GM12865 (cell line): Measurements from ENCODE around the gene ACTRT3.

ENCODE experiments used
- DNase-seq: peaks from one replicate; pipeline ENCODE4 v3.0.0; 2010; ENCODE audit warnings: low read depth
- H3K4me3 ChIP-seq: 2 replicates; pipeline ENCODE4 v1.5.1; 2011; ENCODE audit warnings: mild to moderate bottlenecking, low read depth, low read length, control low read depth
- TF ChIP-seq, protein P1 (sequence below): IDR thresholded peaks from 2 replicates; pipeline ENCODE4 v1.5.1; 2011; ENCODE audit warnings: low read length, control low read depth, low read depth, inconsistent platforms; ENCODE audit not compliant: insufficient read depth; ENCODE audit errors: missing control alignments

The ACTRT3 gene

DNA sequence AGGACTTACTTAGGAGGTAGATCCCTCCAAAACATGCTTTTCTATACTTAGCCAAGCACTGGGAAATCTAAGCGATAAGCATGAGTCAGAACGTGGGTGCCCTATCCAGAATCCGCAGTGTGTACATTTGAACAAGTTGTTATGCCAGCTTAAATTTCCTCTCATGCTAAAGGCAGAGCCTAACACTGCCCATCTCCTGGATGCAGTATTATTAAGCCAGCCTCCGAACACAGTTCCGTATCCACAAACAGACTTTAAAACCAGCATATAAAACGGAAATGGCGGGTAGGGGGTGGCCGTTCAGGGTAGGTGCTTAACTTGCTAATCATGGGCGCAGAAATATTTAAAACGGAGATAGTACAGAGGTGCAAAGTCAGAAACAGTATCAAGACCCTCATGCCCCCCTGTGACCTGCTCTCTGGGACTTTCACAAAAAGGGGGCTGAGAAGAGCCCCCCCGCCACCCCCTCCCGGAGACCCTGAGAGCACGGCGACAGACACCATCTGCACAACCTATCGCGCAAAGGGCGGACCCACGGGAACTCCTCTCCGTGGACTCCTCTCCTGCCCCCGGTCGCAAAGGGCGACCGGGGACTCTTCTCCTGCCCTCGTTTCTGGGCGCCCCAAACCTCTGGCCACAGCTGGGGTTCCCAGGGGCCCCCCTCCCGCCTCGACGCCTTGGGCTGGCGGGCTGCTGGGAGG is 42.4 kb upstream of the ACTRT3 start:
- H3K4me3 ChIP-seq: peak overlapping the region; percentile 72
- TF ChIP-seq, protein P1, sequence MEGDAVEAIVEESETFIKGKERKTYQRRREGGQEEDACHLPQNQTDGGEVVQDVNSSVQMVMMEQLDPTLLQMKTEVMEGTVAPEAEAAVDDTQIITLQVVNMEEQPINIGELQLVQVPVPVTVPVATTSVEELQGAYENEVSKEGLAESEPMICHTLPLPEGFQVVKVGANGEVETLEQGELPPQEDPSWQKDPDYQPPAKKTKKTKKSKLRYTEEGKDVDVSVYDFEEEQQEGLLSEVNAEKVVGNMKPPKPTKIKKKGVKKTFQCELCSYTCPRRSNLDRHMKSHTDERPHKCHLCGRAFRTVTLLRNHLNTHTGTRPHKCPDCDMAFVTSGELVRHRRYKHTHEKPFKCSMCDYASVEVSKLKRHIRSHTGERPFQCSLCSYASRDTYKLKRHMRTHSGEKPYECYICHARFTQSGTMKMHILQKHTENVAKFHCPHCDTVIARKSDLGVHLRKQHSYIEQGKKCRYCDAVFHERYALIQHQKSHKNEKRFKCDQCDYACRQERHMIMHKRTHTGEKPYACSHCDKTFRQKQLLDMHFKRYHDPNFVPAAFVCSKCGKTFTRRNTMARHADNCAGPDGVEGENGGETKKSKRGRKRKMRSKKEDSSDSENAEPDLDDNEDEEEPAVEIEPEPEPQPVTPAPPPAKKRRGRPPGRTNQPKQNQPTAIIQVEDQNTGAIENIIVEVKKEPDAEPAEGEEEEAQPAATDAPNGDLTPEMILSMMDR: no peak
- DNase-seq: no peak

DNA sequence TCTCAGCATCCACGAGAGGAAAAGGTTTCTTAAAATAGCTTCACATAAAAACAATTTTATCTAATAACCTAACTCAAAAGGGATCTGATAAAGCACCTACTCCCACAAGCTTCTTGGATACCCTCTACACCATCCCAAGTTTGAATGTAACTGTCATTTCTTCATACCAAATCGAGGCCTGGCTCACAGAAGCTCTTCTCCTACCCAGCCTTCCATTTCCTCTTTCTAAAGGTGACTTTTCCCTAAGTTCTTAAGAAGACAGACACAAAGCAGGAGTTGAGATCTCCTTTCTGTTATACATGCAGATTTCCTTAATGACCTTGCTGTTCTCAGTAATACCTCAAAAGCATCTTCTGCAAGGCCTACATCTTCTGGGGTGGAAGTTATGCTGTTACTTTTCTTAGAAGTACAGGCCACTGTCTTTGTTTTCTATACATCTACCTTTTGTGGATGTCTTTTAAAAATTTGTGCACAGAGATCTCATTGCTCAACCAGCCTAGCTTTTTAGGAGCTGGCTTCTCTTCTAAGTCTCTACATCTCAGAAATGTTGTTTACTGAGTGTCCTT is 40.0 kb upstream of the ACTRT3 start:
- H3K4me3 ChIP-seq: no peak overlapping the region
- no peak for DNase-seq
- TF ChIP-seq, protein P1: no peak

GRCh38 chr3:169804681-169805080 is 35.3 kb upstream of the ACTRT3 start:
- TF ChIP-seq, protein P1: no peak
- no peak overlapping the region for H3K4me3 ChIP-seq
- DNase-seq: no peak

- TF ChIP-seq, protein P1: no peak
- no peak for DNase-seq
- H3K4me3 ChIP-seq: no peak overlapping the region
Observed at GRCh38 chr3:169792359-169792758, 23.0 kb upstream of the ACTRT3 start.

DNA sequence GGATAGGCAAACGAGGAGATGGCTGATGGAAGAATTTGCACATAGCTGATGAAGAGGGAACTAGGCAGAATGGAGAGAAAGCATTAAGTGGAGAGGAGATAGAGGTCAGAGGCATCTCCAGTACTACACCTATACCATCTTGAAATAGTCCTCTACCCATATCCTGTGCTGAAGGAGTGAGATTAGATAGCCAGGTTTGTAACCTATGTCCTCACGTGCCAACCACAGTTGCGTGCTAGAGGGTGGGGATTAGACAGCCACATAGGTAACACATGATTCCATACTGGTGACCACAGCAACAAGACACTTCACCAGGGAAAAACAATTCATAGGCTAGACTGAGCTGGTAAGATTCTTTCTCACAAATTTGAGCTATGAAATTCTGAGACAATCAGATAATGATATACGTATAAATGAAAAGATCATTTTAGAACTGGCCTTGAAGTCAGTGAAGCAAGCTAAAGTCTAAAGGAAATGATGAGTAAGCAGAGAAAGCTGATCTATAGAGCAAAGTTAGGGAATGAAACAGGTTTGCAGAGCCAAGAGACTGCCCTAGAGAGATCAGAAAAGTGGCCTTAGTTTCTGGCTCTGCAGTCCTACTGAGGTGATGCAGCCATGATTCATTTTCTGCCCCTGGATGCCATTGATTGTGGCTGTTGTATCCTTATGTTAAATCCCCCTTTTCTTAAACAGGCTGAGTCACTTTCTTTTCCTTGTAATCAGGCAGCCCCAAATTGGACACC is 21.5 kb upstream of the ACTRT3 start:
- TF ChIP-seq, protein P1: no peak
- no peak overlapping the region for H3K4me3 ChIP-seq
- DNase-seq: no peak

DNA sequence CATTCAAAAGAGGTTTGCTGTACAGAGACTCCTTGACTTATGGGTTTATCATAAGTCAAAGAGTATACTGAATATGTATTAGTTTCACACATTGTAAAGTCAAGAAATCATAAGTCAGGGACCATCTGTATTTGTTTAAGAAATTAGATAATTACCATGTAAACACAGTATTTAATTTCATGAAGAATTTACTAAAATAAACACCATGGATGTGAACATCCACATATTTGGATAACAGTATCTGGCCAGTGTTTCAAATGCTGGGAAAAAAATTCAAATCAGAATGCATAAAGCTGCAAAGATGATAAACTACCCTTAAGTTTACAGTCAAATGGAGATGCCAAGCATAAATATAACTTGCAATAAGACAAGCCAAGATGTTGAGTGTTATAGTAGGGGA is 20.9 kb upstream of the ACTRT3 start:
- TF ChIP-seq, protein P1: no peak
- DNase-seq: no peak
- no peak overlapping the region for H3K4me3 ChIP-seq
